Activated CD8-positive, alpha-beta T cell treated with anti-CD3 and anti-CD28 coated beads for 36 hours (primary cell): ENCODE data around the gene CHMP5. TPM values are rescaled to one million over a fixed set of nuclear protein-coding genes. Genes with fewer than 3 reads are reported as not detected.

ENCODE experiments used
- ATAC-seq: fragments of 200-7000 bp; cut with Tn5 transposase; one replicate; pipeline ENCODE4 v1.10.0; 2021; ENCODE audit warnings: mild to moderate bottlenecking, moderate library complexity
- CTCF ChIA-PET: fragments of 350-600 bp; sonication (Branson Sonifier 250); formaldehyde crosslinking; loops from one replicate; lab custom pipeline; 2021; ENCODE audit warnings: antibody characterized with exemption; lab: Charles Lee
- POLR2A ChIA-PET: fragments of 350-600 bp; sonication (Branson Sonifier 250); formaldehyde crosslinking; loops from one replicate; lab custom pipeline; 2021; ENCODE audit warnings: antibody characterized with exemption; lab: Charles Lee
- DNase-seq: peaks from one replicate; pipeline ENCODE4 v3.0.0-alpha.2; 2020
- H3K27ac Mint-ChIP-seq: one replicate; pipeline ENCODE4 v1.8.0; 2021; ENCODE audit warnings: mild to moderate bottlenecking, mixed read lengths
- H3K27me3 Mint-ChIP-seq: one replicate; pipeline ENCODE4 v1.8.0; 2021; ENCODE audit warnings: mixed read lengths
- H3K36me3 Mint-ChIP-seq: one replicate; pipeline ENCODE4 v1.8.0; 2021; ENCODE audit warnings: low read depth, mixed read lengths
- H3K4me1 Mint-ChIP-seq: one replicate; pipeline ENCODE4 v1.8.0; 2021; ENCODE audit warnings: low read depth, mixed read lengths
- H3K4me3 Mint-ChIP-seq: one replicate; pipeline ENCODE4 v1.8.0; 2021; ENCODE audit warnings: mild to moderate bottlenecking, moderate library complexity, mixed read lengths
- H3K9me3 Mint-ChIP-seq: one replicate; pipeline ENCODE4 v1.8.0; 2021; ENCODE audit warnings: mixed read lengths
- CTCF ChIP-seq: fragments of 200-600 bp; IDR thresholded peaks from one replicate; pipeline ENCODE4 v1.8.0; 2022; ENCODE audit warnings: antibody characterized with exemption, mild to moderate bottlenecking
- intact Hi-C: fragments of 100-400 bp; cut with micrococcal nuclease; formaldehyde crosslinking; loops from one replicate; pipeline ENCODE4 v1.10.0; 2022
- total RNA-seq, 2 experiments: library from RNA; stranded (reverse); gene quantifications; one replicate each; pipeline ENCODE4 v1.2.3, GENCODE V29; 2021

Gene CHMP5
- total RNA-seq, 2 experiments from 2014 or later = 64.6 to 74.2 TPM

GRCh38 chr9:33267151-33267767 is 2.4 kb downstream of the CHMP5 start:
- ChIA-PET POLR2A (interaction anchor here (1.0 kb wide), 1 partner anchor 23 kb away, joined by 3 read pairs; the partner anchor contains the start of gene NFX1), CTCF (interaction anchor here (1.3 kb wide), 1 partner anchor 23 kb away, joined by 3 read pairs; the partner anchor contains the start of gene NFX1)
- intact Hi-C loops = no loop called here
- no peak for TF ChIP-seq CTCF
- Mint-ChIP-seq H3K4me3 (no peak overlapping the region), H3K36me3 (peaks cover 50% of the 10 kb centered on the region), H3K4me1 (peaks cover 29% of the 10 kb centered on the region), H3K9me3 (no peaks in the 10 kb centered on the region), H3K27ac (peak overlapping the region; percentile 96), H3K27me3 (no peaks in the 10 kb centered on the region)
- DNase-seq = no peak
- no peak for ATAC-seq

DNA sequence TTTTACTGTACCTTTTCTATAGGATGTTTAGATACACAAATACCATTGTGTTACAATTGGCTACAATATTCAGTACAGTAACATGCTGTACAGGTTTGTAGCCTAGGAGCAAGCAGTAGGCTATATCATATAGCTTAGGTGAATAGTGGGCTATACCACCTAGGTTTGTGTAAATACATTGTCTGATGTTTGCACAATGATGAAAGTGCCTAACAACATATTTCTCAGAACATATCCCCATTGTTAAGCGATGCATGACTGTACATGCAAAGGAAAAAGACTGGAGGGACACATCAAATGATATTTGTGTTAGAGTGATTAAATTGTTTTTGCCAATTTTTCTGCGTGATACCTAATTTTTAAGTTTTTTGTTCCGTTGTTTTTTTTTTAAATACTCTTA is 5.3 kb downstream of the CHMP5 start:
- peaks cover 26% of the 10 kb centered on the region for H3K4me1 Mint-ChIP-seq
- H3K36me3 Mint-ChIP-seq = peaks cover 45% of the 10 kb centered on the region
- intact Hi-C loops = no loop called here
- ChIA-PET CTCF (no interaction called here), POLR2A (interaction anchor here (1.2 kb wide), 1 partner anchor 13 kb away, joined by 3 read pairs; no protein-coding TSS in a partner anchor)
- no peak overlapping the region for H3K27ac Mint-ChIP-seq
- H3K27me3 Mint-ChIP-seq = no peaks in the 10 kb centered on the region
- no peak for TF ChIP-seq CTCF
- DNase-seq (no peak), ATAC-seq (no peak)
- no peak overlapping the region for H3K4me3 Mint-ChIP-seq
- H3K9me3 Mint-ChIP-seq = no peaks in the 10 kb centered on the region

- Mint-ChIP-seq H3K4me3 (no peak overlapping the region), H3K4me1 (peaks cover 14% of the 10 kb centered on the region), H3K27ac (no peak overlapping the region), H3K9me3 (no peaks in the 10 kb centered on the region), H3K36me3 (peaks cover 46% of the 10 kb centered on the region), H3K27me3 (no peaks in the 10 kb centered on the region)
- no peak for TF ChIP-seq CTCF
- ATAC-seq (no peak), DNase-seq (no peak)
- CTCF ChIA-PET = interaction anchor here (1.8 to 2.4 kb wide), 2 partner anchors 15 to 181 kb away, joined by 4 to 8 read pairs; no protein-coding TSS in a partner anchor
- POLR2A ChIA-PET = no interaction called here
- intact Hi-C loops = no loop called here
Observed at GRCh38 chr9:33272061-33272460, 7.2 kb downstream of the CHMP5 start.

GRCh38 chr9:33273266-33273971 is 8.6 kb downstream of the CHMP5 start:
- Mint-ChIP-seq H3K27ac (peak overlapping the region; percentile 51), H3K4me1 (peaks cover 9% of the 10 kb centered on the region)
- POLR2A ChIA-PET = interaction anchor here (1.2 kb wide), 1 partner anchor 10 kb away, joined by 3 read pairs; no protein-coding TSS in a partner anchor

More at GRCh38 chr9:33273266-33273971, 8.6 kb downstream of the CHMP5 start:
- peaks cover 48% of the 10 kb centered on the region for H3K36me3 Mint-ChIP-seq
- H3K4me3 Mint-ChIP-seq = no peak overlapping the region
- no peaks in the 10 kb centered on the region for H3K27me3 Mint-ChIP-seq
- CTCF ChIA-PET = interaction anchor here (0.8 to 2.4 kb wide), 4 partner anchors 9 to 180 kb away, joined by 3 to 8 read pairs (median 4); no protein-coding TSS in a partner anchor
- H3K9me3 Mint-ChIP-seq = no peaks in the 10 kb centered on the region
- ATAC-seq (no peak), DNase-seq (no peak)
- no peak for TF ChIP-seq CTCF
- intact Hi-C loops = no loop called here
